T-helper 2 cell (primary cell): ENCODE measurements around the gene TSPAN31.
"Not testable (repeated sequence)": the region's sequence is repeated elsewhere in the genome, so short reads cannot be mapped to it uniquely, and the experiment has no call there.

Experiments
- DNase-seq, 5 experiments: peaks; one replicate each; pipeline versions ENCODE4 v3.0.0 to v3.0.0-alpha.2; 2012 to 2022
- total RNA-seq, 2 donors: gene quantifications; one replicate each; lab custom pipeline; 2026; lab: John Stamatoyannopoulos, UW

The TSPAN31 gene, protein sequence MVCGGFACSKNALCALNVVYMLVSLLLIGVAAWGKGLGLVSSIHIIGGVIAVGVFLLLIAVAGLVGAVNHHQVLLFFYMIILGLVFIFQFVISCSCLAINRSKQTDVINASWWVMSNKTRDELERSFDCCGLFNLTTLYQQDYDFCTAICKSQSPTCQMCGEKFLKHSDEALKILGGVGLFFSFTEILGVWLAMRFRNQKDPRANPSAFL
- total RNA-seq = 8.7 to 19.2 reads per million in 2 donors

DNA sequence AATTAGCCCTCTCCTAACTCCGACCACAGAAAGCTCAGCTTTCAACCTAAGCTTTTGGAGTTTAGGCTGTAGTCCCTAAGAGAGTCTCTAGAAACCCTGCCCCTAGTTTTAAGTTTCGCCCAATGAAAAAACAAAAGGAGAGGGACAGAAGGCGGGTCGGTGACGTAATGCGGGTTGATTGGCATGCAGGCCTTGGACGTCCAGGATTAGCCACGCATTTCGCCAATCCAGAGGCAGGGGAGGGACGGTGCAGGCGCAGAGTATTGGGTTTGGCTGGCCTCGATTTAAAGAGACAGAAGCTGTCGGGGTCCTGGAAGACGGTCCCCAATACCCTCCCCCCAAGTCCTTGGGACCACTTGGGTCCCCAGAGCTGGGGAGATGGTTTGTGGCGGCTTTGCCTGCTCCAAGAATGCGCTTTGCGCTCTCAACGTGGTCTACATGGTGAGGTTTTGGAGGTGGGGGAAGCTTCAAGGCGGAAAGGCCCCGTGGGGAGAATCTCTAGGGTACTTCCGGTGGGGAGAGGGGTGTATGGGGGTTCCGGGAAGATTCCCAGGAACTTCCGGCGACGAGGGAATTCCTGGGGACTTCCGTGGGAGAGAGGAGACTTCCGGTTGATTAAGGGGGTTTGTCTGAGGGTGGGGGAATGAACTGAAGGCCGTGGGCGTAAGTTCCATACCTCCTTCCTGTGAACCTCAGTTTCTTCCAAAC, at the start of gene TSPAN31:
Gene TSPAN31, plus strand, starts transcription at position 263 of the 708 bp plus-strand sequence. Its CDS starts 116 bp downstream, at position 379.
- peak; percentile 79 to 99 (median 92) for DNase-seq

DNA sequence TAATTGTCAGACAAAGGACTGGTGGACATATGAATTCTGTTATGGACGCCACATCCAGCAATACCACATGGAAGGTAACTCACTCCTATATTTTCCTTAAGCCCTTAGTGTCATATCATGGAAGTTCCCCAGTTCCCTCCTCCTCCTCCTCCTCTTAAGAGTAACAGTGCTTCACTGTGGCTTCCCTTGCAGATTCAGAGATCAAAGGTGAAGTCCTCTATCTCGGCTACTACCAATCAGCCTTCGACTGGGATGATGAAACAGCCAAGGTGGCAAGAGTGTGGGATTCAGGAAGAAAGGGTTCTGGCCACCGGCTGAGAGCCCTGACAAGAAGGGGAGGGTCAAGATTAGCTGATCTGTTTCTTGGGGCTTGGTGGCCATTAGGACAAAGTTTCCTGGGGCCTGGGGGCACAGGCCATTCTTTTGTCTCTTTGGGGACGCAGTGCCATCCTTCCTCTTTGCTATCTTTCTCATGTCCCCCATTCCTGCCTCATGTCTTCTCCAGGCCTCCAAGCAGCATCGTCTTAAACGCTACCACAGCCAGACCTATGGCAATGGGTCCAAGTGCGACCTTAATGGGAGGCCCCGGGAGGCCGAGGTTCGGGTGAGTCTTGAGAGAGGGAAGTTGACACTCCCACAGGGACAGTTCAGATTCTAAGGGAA, 48.9 kb upstream of the TSPAN31 start:
- DNase-seq = no peak

DNA sequence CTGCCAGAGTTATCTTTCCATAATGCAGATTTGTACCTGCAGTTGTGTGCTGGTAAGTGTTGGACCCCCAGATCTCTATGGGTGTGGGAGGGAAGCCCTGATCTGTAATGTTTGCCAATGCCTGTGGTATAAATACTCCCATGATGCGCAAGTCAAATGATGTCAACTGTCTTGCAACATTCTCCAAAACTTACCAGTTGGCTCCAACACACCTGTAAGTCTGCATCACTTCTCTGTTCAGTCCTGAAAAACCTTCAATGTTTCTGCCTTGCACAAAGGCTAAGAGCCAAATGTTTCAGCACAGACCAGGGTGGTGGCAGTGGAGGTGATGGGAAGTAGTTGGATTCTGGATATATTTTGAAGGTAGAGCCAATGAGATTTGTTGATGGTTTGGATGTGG, 47.8 kb upstream of the TSPAN31 start:
- DNase-seq = no peak

DNA sequence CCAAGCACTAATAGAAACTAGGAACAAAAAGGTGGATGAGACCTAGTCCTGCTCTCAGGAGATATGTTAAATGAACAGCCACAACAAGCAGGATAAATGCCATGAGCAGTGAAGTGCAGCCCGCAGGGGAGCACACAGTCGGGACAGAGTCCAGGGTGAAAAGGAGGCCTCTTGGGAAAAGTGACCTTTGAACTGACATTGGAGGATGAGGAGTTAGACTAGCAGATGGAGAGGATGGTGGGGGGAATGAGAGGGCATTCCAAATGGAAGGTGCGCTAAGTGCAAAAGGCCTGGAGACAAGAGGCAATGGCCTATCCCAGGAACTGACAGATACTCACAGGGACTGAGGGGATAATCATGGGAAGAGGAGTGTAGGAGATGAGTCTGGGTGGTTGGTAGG, 46.4 kb upstream of the TSPAN31 start:
- DNase-seq = no peak

DNA sequence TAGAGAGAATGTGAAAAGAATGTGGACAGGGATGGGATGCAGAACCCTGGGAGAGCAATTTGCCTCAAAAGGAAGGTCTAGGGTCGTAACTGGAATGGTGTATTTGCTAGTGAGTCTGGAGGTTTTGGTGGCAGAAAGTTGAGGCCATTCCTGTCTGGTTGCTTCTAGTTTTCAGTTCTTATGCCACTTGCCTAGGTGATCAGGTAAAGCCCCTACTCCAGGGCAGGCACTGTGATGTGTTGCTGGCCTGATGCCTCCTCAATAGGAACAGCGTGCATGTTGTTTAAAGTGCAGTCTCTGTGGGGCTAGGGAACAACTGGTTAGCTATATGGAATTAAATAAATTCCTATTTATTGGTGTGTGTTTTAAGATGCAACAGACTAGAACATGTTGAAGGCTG, 44.5 kb upstream of the TSPAN31 start:
- no peak for DNase-seq

DNA sequence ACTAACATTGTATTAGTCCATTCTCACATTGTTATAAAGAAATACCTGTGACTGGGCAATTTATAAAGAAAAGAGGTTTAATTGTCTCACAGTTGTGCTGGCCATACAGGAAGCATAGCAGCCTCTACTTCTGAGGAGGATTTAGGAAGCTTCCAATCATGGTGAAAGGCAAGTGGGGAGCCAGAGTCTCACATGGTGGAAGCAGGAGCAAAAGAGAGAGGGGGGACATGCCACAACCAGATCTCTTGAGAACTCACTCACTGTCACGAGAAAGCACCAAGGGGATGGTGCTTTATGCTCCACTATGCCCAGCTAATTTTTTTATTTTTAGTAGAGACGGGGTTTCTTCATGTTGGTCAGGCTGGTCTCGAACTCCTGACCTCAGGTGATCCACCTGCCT, 37.6 kb upstream of the TSPAN31 start:
- DNase-seq = no peak

DNA sequence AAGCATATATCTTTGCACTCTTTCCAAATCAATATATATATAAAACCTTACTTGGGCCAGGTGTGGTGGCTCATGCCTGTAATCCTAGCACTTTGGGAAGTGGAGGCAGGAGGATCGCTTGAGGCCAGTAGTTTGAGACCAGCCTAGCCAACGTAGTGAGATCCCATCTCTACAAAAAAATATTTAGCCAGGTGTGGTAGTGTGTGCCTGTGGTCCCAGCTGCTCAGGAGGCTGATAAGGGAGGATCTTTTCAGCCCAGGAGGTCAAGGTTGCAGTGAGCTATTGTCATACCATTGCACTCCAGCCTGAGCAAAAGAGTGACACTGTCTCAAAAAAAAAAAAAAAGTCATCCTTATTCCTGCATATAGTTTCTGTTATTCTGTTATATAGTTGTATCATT, 36.5 kb upstream of the TSPAN31 start:
- no peak for DNase-seq

DNA sequence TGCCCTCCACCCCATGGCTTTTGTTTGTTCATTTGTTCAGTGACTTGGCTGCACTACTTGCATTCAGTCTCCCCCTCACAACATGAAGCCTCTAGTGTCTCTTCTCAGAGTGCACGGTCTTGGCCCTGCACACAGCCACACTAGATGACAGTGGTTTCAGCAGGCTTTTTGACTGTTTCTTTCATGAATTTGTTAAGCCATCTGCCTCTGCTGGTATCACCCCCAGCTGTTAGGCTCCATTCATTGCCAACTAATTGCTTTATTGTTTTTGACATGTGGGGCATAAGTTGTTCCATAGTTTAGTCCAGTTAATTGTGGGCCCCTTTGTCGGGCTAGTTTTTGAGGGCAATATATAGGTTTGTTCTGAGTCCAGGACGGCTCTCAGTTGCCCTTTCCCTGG, 32.1 kb upstream of the TSPAN31 start:
- no peak for DNase-seq

DNA sequence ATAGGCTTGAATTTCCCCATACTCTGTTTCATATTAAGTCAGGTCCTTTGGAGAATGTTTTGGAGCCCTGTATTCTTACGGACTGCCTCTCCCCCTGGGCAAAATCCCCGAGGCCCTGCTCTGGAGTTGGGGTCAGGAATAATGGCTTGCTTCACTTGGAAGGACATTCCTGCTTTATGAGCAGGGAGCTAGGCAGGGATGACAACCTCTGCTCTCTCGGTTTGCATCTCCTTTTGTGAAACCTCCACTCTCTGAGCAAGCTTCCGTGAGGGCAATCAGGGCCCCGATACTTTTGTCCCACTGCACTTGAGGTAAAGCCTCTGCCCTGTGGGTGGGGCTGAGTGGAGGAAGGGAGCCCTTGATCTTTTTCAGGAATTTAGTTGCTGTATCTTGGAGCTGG, 31.6 kb upstream of the TSPAN31 start:
- no peak for DNase-seq

DNA sequence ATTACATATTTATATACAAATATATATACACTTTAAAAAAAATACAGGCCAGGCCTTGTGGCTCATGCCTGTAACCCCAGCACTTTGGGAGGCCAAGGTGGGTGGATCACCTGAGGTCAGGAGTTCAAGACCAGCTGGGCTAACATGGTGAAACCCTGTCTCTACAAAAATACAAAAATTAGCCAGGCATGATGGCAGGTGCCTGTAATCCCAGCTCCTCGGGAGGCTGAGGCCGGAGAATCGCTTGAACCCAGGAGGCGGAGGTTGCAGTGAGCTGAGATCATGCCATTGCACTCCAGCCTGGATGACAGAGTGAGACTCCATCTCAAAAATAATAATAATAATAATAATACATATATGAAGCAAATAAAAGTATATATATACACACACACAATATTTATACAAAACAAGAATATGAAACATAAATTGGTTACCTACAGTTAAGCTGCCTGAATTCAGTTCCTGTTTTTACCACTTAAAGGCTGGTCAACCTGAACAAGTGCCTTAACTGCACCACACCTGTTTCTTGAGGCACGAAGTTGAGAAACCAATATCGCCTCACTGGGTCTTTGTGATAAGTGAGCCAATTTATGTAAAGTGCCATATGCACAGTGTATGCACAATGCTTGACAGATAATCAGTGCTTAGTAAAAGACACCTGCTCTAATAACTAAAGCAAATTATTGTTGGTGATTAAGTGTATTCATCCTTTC, 29.6 kb upstream of the TSPAN31 start:
- DNase-seq = not testable (repeated sequence)

DNA sequence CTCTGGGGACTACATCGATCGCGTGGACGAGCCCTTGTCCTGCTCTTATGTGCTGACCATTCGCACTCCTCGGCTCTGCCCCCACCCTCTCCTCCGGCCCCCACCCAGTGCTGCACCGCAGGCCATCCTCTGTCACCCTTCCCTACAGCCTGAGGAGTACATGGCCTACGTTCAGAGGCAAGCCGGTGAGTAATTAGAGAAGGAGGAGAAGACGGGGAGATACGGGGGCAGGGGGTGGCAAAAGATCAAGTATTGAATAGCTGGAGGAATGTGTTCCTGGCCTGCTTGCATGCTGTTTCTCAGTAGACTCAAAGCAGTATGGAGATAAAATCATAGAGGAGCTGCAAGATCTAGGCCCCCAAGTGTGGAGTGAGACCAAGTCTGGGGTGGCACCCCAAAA, 29.1 kb upstream of the TSPAN31 start:
- no peak for DNase-seq

DNA sequence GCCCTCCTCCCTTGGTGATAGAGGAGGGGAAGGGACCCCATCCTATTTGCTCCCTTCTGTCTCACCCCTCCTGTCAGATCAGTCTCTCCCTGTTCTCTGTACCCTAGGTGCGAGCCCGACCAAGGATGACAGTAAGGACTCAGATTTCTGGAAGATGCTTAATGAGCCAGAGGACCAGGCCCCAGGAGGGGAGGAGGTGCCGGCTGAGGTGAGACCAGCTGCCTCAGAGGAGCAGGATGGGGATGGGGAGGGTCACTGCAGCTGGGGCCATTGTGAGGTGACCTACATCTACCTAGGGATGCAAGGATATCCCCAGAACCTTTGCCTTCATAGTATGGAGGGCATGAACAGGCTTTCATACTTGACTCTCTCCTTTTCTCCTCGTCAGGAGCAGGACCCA, 28.5 kb upstream of the TSPAN31 start:
- no peak for DNase-seq

DNA sequence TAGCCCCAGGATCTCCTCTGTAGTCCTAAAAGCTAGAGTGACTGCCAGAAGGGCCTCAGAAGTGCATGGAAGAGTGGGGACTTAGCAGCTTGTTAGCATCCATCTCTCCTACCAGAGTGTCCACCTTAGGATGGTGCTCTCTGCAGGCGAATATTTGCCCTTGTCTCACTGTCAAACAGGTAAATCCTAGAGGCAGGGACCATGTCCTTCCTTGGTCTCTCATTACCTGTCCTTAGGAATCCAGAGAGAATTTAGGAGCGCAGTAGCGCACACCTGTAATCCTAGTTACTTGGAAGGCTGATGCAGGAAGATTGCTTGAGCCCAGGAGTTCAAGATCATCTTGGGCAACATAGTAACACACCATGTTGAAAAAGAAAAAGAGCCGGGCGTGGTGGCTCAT, 27.7 kb upstream of the TSPAN31 start:
- no peak for DNase-seq

DNA sequence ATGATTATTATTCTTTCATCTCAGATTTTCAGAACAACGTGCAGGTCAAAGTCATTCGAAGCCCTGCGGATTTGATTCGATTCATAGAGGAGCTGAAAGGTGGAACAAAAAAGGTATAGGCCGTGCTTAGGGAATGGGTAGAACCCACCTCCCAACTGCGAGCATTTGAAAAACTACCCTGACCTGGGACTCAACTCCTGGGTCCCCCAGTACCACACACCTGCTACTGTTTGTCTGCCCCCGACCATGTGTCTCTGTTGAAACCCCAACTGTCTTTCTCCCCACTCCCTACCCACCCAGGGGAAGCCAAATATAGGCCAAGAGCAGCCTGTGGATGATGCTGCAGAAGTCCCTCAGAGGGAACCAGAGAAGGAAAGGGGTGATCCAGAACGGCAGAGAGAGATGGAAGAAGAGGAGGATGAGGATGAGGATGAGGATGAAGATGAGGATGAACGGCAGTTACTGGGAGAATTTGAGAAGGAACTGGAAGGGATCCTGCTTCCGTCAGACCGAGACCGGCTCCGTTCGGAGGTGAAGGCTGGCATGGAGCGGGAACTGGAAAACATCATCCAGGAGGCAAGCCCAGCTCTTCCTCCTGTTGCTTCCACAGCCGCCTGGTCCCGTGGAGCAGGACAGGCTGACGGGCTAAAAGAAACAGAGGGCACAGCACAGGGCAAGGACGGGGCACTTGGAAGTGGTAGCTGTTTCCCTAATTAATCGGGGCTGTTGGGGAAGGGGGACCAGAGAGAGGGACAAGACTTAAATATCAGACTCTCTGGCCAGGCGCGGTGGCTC, 26.8 kb upstream of the TSPAN31 start:
- no peak for DNase-seq

DNA sequence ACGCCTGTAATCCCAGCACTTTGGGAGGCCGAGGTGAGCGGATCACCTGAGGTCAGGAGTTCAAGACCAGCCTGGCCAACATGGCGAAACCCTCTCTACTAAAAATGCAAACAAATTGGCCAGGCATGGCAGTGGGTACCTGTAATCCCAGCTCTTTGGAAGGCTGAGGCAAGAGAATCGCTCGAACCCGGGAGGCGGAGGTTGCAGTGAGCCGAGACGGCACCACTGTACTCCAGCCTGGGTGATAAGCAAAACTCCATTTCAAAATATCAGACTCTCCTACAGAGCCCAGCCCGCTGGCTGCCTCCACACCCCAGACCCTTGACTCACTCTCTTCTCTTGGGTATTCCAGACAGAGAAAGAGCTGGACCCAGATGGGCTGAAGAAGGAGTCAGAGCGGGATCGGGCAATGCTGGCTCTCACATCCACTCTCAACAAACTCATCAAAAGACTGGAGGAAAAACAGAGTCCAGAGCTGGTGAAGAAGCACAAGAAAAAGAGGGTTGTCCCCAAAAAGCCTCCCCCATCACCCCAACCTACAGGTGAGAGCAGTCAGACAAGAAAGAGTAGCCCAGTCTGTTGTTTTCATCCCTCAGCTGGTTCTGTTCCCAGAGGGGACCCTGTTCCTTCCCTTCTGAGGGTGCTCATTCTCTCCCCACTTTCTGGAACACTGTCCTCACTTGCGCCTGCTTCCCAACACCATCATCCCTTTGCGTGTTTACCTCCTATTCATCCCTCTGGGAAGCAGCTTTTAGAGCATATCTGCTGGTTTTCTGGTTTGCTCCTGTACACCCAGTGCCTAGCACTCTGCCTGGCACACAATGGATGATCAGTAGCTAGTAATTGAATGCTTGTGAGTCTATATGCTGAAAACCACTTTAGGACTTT, 26.0 kb upstream of the TSPAN31 start:
- DNase-seq = no peak

DNA sequence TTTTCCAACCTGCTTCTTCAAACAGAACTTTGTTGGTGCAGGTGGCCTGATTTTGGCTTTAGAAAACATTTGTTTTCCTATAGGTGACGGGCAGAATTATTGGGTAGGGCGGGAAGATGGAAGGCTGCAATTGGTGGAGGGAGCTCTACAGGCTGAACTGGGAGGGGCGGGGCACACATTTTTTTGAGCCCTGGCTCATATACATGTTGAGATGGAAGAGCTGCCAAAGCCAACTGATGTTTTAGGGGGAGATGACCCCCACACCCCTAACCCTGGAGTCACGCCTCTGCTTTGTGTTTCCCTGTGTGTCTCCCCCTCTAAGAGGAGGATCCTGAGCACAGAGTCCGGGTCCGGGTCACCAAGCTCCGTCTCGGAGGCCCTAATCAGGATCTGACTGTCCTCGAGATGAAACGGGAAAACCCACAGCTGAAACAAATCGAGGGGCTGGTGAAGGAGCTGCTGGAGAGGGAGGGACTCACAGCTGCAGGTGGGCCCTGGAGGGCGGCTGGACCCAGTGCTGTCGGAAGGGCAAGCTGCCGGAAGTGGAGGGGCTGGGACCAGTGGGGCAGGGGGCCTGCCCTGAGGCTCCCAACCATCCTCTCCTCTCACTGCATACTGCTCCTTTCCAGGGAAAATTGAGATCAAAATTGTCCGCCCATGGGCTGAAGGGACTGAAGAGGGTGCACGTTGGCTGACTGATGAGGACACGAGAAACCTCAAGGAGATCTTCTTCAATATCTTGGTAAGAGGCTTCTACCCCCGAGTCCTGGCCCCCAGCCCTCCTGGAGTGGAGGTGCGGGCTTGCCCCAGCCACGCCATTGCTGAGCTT, 24.8 kb upstream of the TSPAN31 start:
- DNase-seq = no peak

DNA sequence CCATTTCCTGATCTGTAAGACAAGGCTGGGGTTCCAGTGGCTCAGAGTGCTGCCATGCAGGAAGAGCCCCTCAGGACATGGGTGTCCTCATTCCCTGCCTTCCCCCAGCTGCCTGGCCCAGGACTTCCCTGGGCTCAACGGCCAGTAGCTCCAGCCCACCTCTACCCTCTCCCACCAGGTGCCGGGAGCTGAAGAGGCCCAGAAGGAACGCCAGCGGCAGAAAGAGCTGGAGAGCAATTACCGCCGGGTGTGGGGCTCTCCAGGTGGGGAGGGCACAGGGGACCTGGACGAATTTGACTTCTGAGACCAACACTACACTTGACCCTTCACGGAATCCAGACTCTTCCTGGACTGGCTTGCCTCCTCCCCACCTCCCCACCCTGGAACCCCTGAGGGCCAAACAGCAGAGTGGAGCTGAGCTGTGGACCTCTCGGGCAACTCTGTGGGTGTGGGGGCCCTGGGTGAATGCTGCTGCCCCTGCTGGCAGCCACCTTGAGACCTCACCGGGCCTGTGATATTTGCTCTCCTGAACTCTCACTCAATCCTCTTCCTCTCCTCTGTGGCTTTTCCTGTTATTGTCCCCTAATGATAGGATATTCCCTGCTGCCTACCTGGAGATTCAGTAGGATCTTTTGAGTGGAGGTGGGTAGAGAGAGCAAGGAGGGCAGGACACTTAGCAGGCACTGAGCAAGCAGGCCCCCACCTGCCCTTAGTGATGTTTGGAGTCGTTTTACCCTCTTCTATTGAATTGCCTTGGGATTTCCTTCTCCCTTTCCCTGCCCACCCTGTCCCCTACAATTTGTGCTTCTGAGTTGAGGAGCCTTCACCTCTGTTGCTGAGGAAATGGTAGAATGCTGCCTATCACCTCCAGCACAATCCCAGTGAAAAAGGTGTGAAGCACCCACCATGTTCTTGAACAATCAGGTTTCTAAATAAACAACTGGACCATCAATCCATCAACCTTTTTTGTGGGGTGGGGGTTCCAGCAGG, 23.9 kb upstream of the TSPAN31 start:
- DNase-seq = no peak

DNA sequence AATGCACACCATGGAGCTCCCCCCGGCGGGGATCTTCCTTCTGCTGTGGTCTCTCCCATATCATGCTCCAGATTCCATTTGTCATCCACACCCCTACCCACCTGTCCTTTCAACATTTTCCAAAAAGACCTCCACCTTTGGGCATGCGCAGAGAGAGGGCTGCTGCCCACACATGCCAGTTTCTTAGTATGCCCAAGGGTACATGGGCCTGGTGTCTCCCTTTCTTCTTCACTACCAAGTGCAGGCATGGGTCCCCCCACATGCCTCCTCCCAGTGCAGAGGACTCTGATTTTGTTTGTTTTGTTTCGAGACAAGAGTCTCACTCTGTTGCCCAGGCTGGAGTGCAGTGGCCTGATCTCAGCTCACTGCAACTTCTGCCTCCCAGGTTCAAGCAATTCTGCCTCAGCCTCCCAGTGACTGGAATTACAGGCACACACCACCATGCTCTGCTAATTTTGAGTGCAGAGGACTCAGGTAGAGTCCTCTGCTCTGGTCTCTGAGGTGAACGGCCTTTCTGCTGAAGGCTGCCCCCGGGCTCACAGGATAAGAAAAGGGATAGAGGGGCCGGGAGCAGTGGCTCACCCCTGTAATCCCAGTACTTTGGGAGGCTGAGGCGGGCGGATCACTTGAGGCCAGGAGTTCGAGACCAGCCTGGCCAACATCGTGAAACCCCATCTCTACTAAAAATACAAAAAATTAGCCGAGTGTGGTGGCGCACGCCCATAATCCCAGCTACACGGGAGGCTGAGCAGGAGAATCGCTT, 22.8 kb upstream of the TSPAN31 start:
- not testable (repeated sequence) for DNase-seq
